Medulla oblongata (tissue), 1 donor: ENCODE results near the gene LOXL4.
A peak's percentile ranks its signal among the peaks of the same experiment; 100 is the strongest.

ENCODE experiments used
- DNase-seq: peaks from one replicate; pipeline ENCODE4 v3.0.0-alpha.2; 2015; ENCODE audit errors: extremely low spot score

LOXL4 gene

GRCh38 chr10:98267894-98268693 lies at the start of gene LOXL4:
TSS of gene LOXL4 (minus strand) at chr10:98268194. CDS start at chr10:98263019, 5,175 bp downstream.
- no peak for DNase-seq

- DNase-seq, result no peak
Measured at GRCh38 chr10:98316661-98317060, 48.7 kb upstream of the LOXL4 start.

- no peak for DNase-seq
Measured at GRCh38 chr10:98316170-98316569, 48.2 kb upstream of the LOXL4 start.

- DNase-seq, result no peak
Measured at GRCh38 chr10:98314532-98315284, 46.7 kb upstream of the LOXL4 start.

- DNase-seq, result no peak
Measured at GRCh38 chr10:98313598-98313997, 45.6 kb upstream of the LOXL4 start.

GRCh38 chr10:98312822-98313221 lies 44.8 kb upstream of the LOXL4 start:
- no peak for DNase-seq

GRCh38 chr10:98312349-98312748 lies 44.4 kb upstream of the LOXL4 start:
- DNase-seq, result no peak

GRCh38 chr10:98310701-98311100 lies 42.7 kb upstream of the LOXL4 start:
- DNase-seq, result no peak

- peak; percentile 81 for DNase-seq
Measured at GRCh38 chr10:98309366-98310355, 41.7 kb upstream of the LOXL4 start.

GRCh38 chr10:98308669-98309365 lies 40.8 kb upstream of the LOXL4 start:
- no peak for DNase-seq

- no peak for DNase-seq
Measured at GRCh38 chr10:98307916-98308541, 40.0 kb upstream of the LOXL4 start.

GRCh38 chr10:98306501-98306900 lies 38.5 kb upstream of the LOXL4 start:
- DNase-seq, result no peak

- no peak for DNase-seq
Measured at GRCh38 chr10:98303569-98303968, 35.6 kb upstream of the LOXL4 start.

GRCh38 chr10:98302741-98303365 lies 34.9 kb upstream of the LOXL4 start:
- DNase-seq, result no peak

- DNase-seq, result no peak
Measured at GRCh38 chr10:98301664-98302319, 33.8 kb upstream of the LOXL4 start.

- no peak for DNase-seq
Measured at GRCh38 chr10:98300526-98301229, 32.7 kb upstream of the LOXL4 start.

GRCh38 chr10:98299341-98299740 lies 31.3 kb upstream of the LOXL4 start:
- DNase-seq, result no peak

GRCh38 chr10:98296524-98296923 lies 28.5 kb upstream of the LOXL4 start:
- no peak for DNase-seq

- DNase-seq, result no peak
Measured at GRCh38 chr10:98295907-98296306, 27.9 kb upstream of the LOXL4 start.
